ENCODE results near the gene NADK.
"Not testable (repeated sequence)": the region's sequence is repeated elsewhere in the genome, so short reads cannot be mapped to it uniquely, and the experiment has no call there.

NADK gene

GRCh38 chr1:1763657-1764621, 14.3 kb downstream of the NADK start:
- no peak for DNase-seq

DNA sequence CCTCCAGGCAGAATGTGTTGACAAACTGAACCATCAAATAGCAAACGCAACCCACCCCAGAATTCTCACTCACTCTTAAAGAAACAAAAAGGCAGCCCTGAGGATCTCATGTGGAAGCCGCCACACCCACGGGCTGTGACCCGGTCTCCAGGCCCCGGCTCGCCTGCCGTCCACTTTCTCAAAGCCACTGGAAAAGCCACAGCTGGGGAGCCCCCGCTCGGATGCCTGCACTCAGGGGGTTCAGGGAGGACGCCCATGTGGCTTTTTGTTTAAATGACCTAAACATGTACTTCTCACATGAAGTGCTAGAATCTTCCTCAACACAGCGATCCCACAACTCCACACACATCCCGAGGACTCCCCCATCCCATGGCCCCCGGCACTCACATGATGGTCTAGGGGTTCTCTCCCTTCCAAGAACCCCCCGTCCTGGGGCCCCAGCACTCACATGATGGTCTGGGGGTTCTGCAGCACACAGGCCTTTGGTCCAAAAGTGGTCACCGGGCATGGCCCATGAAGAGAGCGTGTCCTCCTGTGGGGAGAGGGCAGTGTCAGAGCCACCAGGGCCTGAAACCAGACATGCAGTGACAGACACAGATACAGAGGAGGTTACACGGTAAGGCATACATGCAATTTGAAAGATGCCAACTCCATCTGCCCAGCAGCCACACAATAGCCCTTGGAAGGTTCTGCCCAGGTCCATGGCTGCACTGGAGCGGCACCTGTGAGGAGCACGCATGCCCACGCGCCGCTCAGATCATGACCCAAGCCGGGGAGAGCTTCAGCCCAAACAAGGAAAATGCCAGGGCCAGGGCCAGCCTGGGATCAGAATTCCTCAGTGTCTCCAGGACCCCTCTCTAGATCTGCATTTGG, 16.5 kb downstream of the NADK start:
- DNase-seq, result no peak

GRCh38 chr1:1760715-1761114, 17.6 kb downstream of the NADK start:
- no peak for DNase-seq

DNA sequence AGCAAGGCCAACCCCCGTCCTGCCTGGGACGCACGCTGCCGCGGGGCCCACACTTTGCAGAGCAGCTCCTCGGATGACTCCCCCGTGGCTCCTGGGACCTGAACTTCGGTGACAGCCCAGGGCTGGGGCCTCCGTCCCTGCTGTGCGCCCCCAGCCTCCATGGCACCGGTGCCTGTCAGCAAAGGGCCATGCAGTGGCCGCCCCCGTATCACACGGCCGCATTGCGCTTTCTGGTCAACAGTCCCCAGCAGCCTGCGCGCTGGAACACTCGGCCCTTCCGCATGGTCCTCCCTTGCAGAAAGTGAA, 18.0 kb downstream of the NADK start:
- no peak for DNase-seq

GRCh38 chr1:1759456-1760344, 18.6 kb downstream of the NADK start:
- DNase-seq, result no peak

GRCh38 chr1:1758692-1759455, 19.4 kb downstream of the NADK start:
- no peak for DNase-seq

- no peak for DNase-seq
Measured at GRCh38 chr1:1758059-1758621, 20.1 kb downstream of the NADK start.

- no peak for DNase-seq
Measured at GRCh38 chr1:1757422-1758058, 20.7 kb downstream of the NADK start.

GRCh38 chr1:1756661-1757421, 21.4 kb downstream of the NADK start:
- no peak for DNase-seq

DNA sequence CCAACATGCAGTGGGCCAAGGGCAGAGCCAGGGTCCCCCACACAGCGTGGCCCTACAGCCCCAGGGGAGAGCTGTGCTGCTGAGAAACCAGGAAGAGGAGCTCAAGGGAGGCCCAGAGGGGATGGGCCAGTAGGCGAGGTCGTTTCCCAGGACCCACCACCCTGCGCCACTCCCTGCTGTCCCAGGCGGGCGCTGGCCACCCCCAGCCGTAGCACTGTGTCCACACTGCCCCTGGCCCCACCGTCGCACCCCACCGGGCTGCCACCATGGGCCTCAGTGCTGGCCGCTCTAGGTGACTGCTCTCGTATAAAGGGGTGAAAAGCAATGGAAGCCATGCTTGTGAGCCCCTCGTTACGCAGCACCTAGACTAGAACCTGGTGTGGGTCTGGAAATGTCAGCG, 22.4 kb downstream of the NADK start:
- DNase-seq, result no peak

- DNase-seq, result no peak
Measured at GRCh38 chr1:1755426-1755825, 22.8 kb downstream of the NADK start.

- DNase-seq, result no peak
Measured at GRCh38 chr1:1754051-1754815, 24.0 kb downstream of the NADK start.

DNA sequence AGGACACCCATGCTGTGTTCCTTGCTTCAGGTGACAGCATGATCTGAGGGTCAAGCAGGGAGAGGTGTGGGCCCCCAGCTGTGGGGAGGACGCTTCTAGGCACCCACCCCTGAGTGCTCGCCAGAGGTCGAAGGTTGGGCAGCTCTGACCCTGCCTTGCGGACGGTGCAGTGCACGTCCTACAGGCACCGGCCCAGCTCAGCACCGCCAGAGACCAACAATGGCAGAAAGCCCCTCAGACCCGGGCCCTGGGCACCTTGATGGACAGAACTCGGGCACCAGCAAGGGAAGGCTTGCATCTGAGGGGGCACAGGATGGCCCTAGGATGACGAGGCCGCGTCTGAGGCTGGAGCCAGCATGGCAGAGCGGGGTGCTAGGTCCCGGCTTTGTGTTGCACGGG, 24.7 kb downstream of the NADK start:
- DNase-seq, result no peak

DNA sequence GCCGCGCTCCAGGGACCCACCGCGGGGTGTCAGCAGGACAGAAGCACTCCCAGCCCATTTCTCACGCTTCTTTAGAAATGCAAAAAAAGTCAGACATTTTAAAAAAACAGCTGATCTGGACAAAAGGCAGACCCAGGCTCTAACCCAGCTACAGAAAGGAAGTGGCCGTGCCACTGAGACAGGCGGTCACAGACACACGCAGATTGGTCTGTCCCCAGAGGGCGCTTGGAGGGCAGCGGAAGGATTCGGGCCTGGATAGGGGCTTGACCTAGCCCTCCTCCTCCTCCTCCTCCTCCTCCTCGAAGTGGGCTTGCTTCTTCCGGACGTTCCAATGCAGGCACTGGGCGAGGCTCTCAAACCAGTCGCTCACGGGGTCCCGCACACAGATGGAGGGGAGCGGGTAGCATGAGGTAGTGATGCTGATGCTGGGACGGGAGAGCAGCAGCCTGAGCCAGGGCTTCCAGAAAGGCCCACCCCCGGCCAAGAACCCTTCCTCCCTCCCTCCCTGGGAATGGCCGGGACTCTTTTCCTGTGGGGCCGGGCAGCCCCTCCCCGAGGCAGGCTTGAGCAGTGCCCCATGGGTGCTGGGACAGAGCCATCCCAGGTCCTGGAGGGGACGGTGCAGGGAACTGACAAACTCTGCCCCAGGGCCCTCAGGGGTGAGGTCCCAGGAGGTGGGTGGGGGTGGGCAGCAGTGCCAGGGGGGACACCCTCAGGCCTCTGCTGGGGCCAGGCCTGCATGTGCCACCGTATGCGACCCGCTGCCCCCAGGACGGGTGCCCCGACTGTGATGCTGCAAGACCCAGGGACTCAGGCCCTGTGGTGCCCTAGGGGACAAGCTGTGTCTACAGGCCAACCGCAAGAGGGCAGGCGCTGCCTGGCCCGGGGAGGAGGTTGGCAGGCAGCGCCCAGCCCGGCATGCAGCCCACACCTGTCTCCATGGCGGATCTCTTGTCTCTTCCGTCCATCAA, 25.3 kb downstream of the NADK start:
- no peak for DNase-seq

GRCh38 chr1:1752190-1752589, 26.1 kb downstream of the NADK start:
- DNase-seq, result no peak

- not testable (repeated sequence) for DNase-seq
Measured at GRCh38 chr1:1749941-1750340, 28.3 kb downstream of the NADK start.

DNA sequence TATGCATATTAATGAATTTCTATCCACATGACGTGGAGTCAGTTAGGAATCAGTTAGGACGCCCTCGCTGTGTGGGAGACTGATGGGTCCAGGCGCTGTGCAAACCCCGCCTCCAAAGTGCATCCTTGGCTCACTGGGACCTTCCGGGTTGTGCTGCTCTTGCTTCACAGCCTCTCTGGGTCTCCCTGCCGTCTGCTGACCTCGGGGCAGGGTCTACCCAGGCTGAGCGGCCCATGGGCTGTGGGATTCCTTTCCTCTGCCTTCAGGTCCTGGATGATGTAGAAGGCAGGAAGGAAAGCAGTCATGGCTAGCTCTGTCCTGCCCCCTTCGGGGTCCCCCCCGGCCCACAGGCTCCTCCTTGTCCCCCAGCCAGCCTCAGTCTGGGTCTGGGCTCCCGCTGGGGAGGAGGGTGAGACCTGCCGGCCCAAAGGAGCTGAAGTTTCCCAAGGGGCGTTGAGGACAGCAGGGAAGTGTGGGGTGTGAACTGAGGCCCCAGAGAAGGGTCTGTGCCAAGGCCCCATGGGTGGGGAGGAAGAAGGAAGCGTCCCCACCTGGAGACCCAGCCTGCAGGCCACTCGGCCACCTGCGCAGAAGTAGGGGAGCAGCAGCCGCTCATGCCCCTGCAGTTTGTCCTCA, 29.5 kb downstream of the NADK start:
- no peak for DNase-seq

DNA sequence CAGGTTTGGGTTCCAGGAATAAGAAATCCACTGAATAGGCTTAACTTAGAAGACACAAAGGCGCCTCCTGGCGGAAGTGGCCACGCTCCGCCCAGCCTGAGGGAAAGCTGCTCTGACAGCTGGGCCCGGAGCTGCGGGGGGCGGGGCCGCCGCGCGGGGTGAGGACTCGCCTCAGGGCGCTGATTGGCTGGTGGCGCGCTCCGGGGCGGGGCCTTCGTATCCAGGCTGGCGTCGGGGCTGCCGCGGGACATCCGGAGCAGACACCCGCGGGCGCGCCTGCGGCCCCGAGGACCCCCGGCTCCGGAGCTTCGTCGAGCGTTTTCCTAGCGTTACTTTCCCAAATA, 31.7 kb downstream of the NADK start:
- not testable (repeated sequence) for DNase-seq

Data from NCI-H82 (cell line).